H9 (cell line): ENCODE data around the gene TUBB2B. TPM values are rescaled to one million over a fixed set of nuclear protein-coding genes. Genes with fewer than 3 reads are reported as not detected.

Experiments
- DNase-seq: peaks from one replicate; pipeline ENCODE4 v3.0.0-alpha.2; 2017
- H2AFZ ChIP-seq: one replicate; pipeline ENCODE4 v1.6.1; 2013; ENCODE audit warnings: mild to moderate bottlenecking, low read length, control low read depth, moderate library complexity
- H2AK5ac ChIP-seq: 2 replicates; pipeline ENCODE4 v1.6.1; 2013; ENCODE audit warnings: low read length, control low read depth, mixed read lengths; ENCODE audit not compliant: insufficient read length
- H2BK120ac ChIP-seq: one replicate; pipeline ENCODE4 v1.6.1; 2013; ENCODE audit warnings: low read depth, mild to moderate bottlenecking, low read length, control low read depth, inconsistent platforms; ENCODE audit not compliant: poor library complexity, severe bottlenecking
- H2BK12ac ChIP-seq: 2 replicates; pipeline ENCODE4 v1.6.1; 2013; ENCODE audit warnings: low read length, control low read depth, mixed read lengths, low read depth; ENCODE audit not compliant: insufficient read length
- H2BK15ac ChIP-seq: 2 replicates; pipeline ENCODE4 v1.6.1; 2013; ENCODE audit warnings: low read depth, low read length, control low read depth
- H2BK20ac ChIP-seq: one replicate; pipeline ENCODE4 v1.6.1; 2013; ENCODE audit warnings: low read depth, mild to moderate bottlenecking, low read length, control low read depth, inconsistent platforms; ENCODE audit not compliant: poor library complexity, severe bottlenecking
- H2BK5ac ChIP-seq: 2 replicates; pipeline ENCODE4 v1.6.1; 2013; ENCODE audit warnings: low read length, control low read depth, mixed read lengths; ENCODE audit not compliant: insufficient read length
- H3K14ac ChIP-seq: 2 replicates; pipeline ENCODE4 v1.6.1; 2013; ENCODE audit warnings: low read length, control low read depth; ENCODE audit not compliant: insufficient read depth
- H3K18ac ChIP-seq: 2 replicates; pipeline ENCODE4 v1.6.1; 2013; ENCODE audit warnings: low read depth, mild to moderate bottlenecking, mixed read lengths, low read length, control low read depth; ENCODE audit not compliant: insufficient read length
- H3K23ac ChIP-seq: 2 replicates; pipeline ENCODE4 v1.6.1; 2013; ENCODE audit warnings: low read length, control low read depth, mixed read lengths, low read depth; ENCODE audit not compliant: insufficient read length
- H3K23me2 ChIP-seq: 2 replicates; pipeline ENCODE4 v1.6.1; 2013; ENCODE audit warnings: low read depth, mild to moderate bottlenecking, mixed read lengths, low read length, control low read depth; ENCODE audit not compliant: insufficient read length, poor library complexity, severe bottlenecking
- H3K27ac ChIP-seq: 2 replicates; pipeline ENCODE4 v1.5.1; 2013; ENCODE audit warnings: low read length, control low read depth, mixed read lengths, low read depth; ENCODE audit not compliant: insufficient read length
- H3K27me3 ChIP-seq: 2 replicates; pipeline ENCODE4 v1.6.1; 2013; ENCODE audit warnings: low read length, control low read depth, inconsistent platforms; ENCODE audit not compliant: insufficient read depth
- H3K4ac ChIP-seq: 2 replicates; pipeline ENCODE4 v1.6.1; 2013; ENCODE audit warnings: low read depth, mild to moderate bottlenecking, control low read depth, inconsistent platforms, low read length, moderate library complexity
- H3K4me1 ChIP-seq: 2 replicates; pipeline ENCODE4 v1.6.1; 2013; ENCODE audit warnings: low read length, control low read depth, inconsistent platforms; ENCODE audit not compliant: insufficient read depth
- H3K4me2 ChIP-seq: 2 replicates; pipeline ENCODE4 v1.6.1; 2013; ENCODE audit warnings: low read length, control low read depth, mixed read lengths; ENCODE audit not compliant: insufficient read length, insufficient read depth
- H3K56ac ChIP-seq: 2 replicates; pipeline ENCODE4 v1.6.1; 2013; ENCODE audit warnings: low read depth, mild to moderate bottlenecking, mixed read lengths, low read length, control low read depth; ENCODE audit not compliant: insufficient read length
- H3K79me1 ChIP-seq: 2 replicates; pipeline ENCODE4 v1.6.1; 2013; ENCODE audit warnings: low read depth, mild to moderate bottlenecking, moderate library complexity, low read length, control low read depth, inconsistent platforms; ENCODE audit not compliant: insufficient read depth, poor library complexity, severe bottlenecking
- H3K79me2 ChIP-seq: 2 replicates; pipeline ENCODE4 v1.6.1; 2013; ENCODE audit warnings: low read length, control low read depth, inconsistent platforms; ENCODE audit not compliant: insufficient read depth
- H3K9ac ChIP-seq: 2 replicates; pipeline ENCODE4 v1.6.1; 2013; ENCODE audit warnings: low read length, control low read depth, mixed read lengths; ENCODE audit not compliant: insufficient read length; ENCODE audit errors: extremely low read depth
- H3K9me3 ChIP-seq: one replicate; pipeline ENCODE4 v1.6.1; 2013; ENCODE audit warnings: low read depth, low read length, inconsistent platforms; ENCODE audit not compliant: control insufficient read depth
- H3T11ph ChIP-seq: one replicate; pipeline ENCODE4 v1.6.1; 2013; ENCODE audit warnings: mild to moderate bottlenecking, low read length, control low read depth, inconsistent platforms
- H4K20me1 ChIP-seq: one replicate; pipeline ENCODE4 v1.6.1; 2013; ENCODE audit not compliant: control insufficient read depth, insufficient read length, insufficient read depth
- H4K5ac ChIP-seq: 2 replicates; pipeline ENCODE4 v1.6.1; 2013; ENCODE audit warnings: low read depth, mild to moderate bottlenecking, mixed read lengths, low read length, control low read depth; ENCODE audit not compliant: insufficient read length
- H4K8ac ChIP-seq: replicated peaks from 2 replicates; pipeline ENCODE4 v1.6.1; 2013; ENCODE audit warnings: low read length, control low read depth, mixed read lengths, low read depth; ENCODE audit not compliant: insufficient read length
- H4K91ac ChIP-seq: 2 replicates; pipeline ENCODE4 v1.6.1; 2013; ENCODE audit warnings: low read depth, mild to moderate bottlenecking, moderate library complexity, mixed read lengths, low read length, control low read depth; ENCODE audit not compliant: insufficient read length
- H3K27ac Mint-ChIP-seq, 3 experiments: 2 replicates in 2 of 3; 3 replicates in 1 of 3; pipeline ENCODE4 v1.8.0; 2020 to 2021; ENCODE audit warnings: mixed read lengths in 3 of 3, mild to moderate bottlenecking in 1 of 3, moderate library complexity in 1 of 3
- H3K27me3 Mint-ChIP-seq: 2 replicates; pipeline ENCODE4 v1.8.0; 2021; ENCODE audit warnings: low read depth, mild to moderate bottlenecking, moderate library complexity, mixed read lengths
- H3K36me3 Mint-ChIP-seq, 3 experiments: 2 replicates in 2 of 3; 3 replicates in 1 of 3; pipeline ENCODE4 v1.8.0; 2020 to 2021; ENCODE audit warnings: low read depth in 3 of 3, mixed read lengths in 3 of 3; ENCODE audit not compliant: insufficient read depth in 1 of 3
- H3K4me1 Mint-ChIP-seq, 2 experiments: 2 replicates each; pipeline ENCODE4 v1.8.0; 2020; ENCODE audit warnings: mixed read lengths in 2 of 2
- H3K4me3 Mint-ChIP-seq, 2 experiments: 2 replicates in 1 of 2; 3 replicates in 1 of 2; pipeline ENCODE4 v1.8.0; 2020 to 2021; ENCODE audit warnings: mild to moderate bottlenecking in 2 of 2, mixed read lengths in 2 of 2, moderate library complexity in 1 of 2
- H3K9me3 Mint-ChIP-seq, 2 experiments: 2 replicates in 1 of 2; 3 replicates in 1 of 2; pipeline ENCODE4 v1.8.0; 2020; ENCODE audit warnings: mild to moderate bottlenecking in 2 of 2, mixed read lengths in 2 of 2, moderate library complexity in 1 of 2
- WGBS: extraction: QIAGEN DNeasy Blood & Tissue Kit; methylation state at CpG from one replicate; pipeline ENCODE4 v1.1.7; 2013; ENCODE audit warnings: missing lambda C conversion rate, low lambda C conversion rate, mixed read lengths; ENCODE audit not compliant: insufficient read length; ENCODE audit errors: extremely low coverage; 5-methylcytosine and 5-hydroxymethylcytosine counted together
- total RNA-seq: library from RNA; stranded (reverse); gene quantifications from 2 replicates; pipeline ENCODE4 v1.2.1, GENCODE V29; 2021
- TF ChIP-seq, protein P1 (sequence below): fragments of 200-600 bp; sonication (generic); conservative IDR thresholded peaks from 3 replicates; pipeline ENCODE4 v1.8.0; 2021; ENCODE audit warnings: antibody characterized with exemption, mild to moderate bottlenecking

The TUBB2B gene
- total RNA-seq, 1 experiment from 2014 or later, result 320 TPM

DNA sequence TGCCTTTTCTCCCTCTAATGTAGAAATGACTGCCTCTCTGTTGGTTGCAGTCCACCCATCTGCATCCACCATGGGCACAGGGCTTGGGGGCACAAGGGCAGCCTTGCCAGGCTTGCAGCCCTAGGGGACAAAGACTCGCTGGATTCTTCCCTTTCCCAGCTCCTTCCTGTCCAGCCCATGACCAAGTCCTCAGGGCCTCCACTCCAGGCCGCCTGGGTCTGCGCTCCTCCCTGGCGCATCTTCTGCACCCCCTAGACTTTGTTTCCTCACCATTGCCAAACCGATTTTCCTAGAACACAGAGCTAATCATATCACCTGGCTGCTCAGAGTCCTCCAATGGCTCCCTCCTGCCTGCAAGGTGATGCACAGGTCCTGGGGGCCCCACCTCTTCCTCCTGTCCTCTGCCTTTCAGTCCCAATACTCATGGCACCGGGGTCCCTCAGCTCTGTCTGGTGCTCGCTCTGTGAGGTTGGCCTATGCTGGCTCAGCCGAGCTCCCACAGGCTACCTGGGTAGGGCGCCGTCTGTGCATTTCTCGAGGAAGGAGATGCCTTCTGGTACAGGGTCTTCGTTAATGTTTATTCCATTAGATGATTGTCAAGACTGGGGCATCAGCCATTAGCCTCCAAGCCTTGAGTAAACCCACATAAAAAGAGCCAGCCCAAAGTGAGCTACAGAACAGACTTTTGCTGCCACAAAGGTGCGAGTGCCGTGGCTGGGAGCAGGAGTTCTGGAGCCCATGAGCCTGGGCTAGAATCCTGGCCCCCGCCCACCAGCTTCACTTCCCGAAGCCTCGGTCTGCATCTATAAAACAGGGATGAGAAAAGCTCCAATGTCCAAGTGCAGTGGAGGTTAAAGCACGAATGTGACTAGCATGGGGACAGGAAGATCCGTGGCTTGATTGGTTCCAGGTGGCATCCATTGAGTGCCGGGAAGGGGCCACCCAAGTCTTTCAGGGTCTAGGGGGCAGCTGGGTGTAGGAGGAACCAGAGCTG lies 49.0 kb upstream of the TUBB2B start:
- H4K8ac ChIP-seq, result no peak overlapping the region
- Mint-ChIP-seq H3K27ac (peak overlapping the region in 2 of 3 experiments; percentile 31 to 69; a peak in 2 of 7 replicates), H3K36me3 (peaks cover 14 to 28% (median 23%) of the 10 kb centered on the region in 3 experiments; a peak in 6 of 7 replicates), H3K4me3 (no peak overlapping the region), H3K27me3 (no peaks in the 10 kb centered on the region), H3K9me3 (no peaks in the 10 kb centered on the region), H3K4me1 (peaks cover 13 to 17% of the 10 kb centered on the region in 2 experiments)
- no peak overlapping the region for H3K4me2 ChIP-seq
- H3K14ac ChIP-seq, result no peak overlapping the region
- H3K9me3 ChIP-seq, result no peaks in the 10 kb centered on the region
- no peak overlapping the region for H3K56ac ChIP-seq
- H4K20me1 ChIP-seq, result no peaks in the 10 kb centered on the region
- no peak overlapping the region for H3K18ac ChIP-seq
- H3K23me2 ChIP-seq, result no peaks in the 10 kb centered on the region
- no peak overlapping the region for H4K91ac ChIP-seq
- no peak overlapping the region for H3K4ac ChIP-seq
- no peak overlapping the region for H2AFZ ChIP-seq
- no peak overlapping the region for H2BK120ac ChIP-seq
- H2AK5ac ChIP-seq, result no peak overlapping the region
- TF ChIP-seq, protein P1, sequence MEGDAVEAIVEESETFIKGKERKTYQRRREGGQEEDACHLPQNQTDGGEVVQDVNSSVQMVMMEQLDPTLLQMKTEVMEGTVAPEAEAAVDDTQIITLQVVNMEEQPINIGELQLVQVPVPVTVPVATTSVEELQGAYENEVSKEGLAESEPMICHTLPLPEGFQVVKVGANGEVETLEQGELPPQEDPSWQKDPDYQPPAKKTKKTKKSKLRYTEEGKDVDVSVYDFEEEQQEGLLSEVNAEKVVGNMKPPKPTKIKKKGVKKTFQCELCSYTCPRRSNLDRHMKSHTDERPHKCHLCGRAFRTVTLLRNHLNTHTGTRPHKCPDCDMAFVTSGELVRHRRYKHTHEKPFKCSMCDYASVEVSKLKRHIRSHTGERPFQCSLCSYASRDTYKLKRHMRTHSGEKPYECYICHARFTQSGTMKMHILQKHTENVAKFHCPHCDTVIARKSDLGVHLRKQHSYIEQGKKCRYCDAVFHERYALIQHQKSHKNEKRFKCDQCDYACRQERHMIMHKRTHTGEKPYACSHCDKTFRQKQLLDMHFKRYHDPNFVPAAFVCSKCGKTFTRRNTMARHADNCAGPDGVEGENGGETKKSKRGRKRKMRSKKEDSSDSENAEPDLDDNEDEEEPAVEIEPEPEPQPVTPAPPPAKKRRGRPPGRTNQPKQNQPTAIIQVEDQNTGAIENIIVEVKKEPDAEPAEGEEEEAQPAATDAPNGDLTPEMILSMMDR, result no peak
- H2BK20ac ChIP-seq, result no peak overlapping the region
- no peaks in the 10 kb centered on the region for H3K79me2 ChIP-seq
- no peak overlapping the region for H2BK15ac ChIP-seq
- H3K4me1 ChIP-seq, result peaks cover 3% of the 10 kb centered on the region; the same call in 1 of the 2 replicates
- no peak overlapping the region for H2BK12ac ChIP-seq
- H3K79me1 ChIP-seq, result no peaks in the 10 kb centered on the region
- H3K23ac ChIP-seq, result no peak overlapping the region
- no CpG with 5 or more reads among the region's 20 CpGs for WGBS
- H3T11ph ChIP-seq, result no peak overlapping the region
- DNase-seq, result no peak
- no peak overlapping the region for H3K27ac ChIP-seq
- H2BK5ac ChIP-seq, result no peak overlapping the region
- no peak overlapping the region for H3K9ac ChIP-seq
- no peak overlapping the region for H4K5ac ChIP-seq
- H3K27me3 ChIP-seq, result no peaks in the 10 kb centered on the region
